Epithelial cell of esophagus (primary cell): Measurements from ENCODE around the gene PLCG1.
A peak's percentile ranks its signal among the peaks of the same experiment; 100 is the strongest.

ENCODE experiments used
- DNase-seq: peaks from one replicate; pipeline ENCODE4 v3.0.0; 2010; ENCODE audit warnings: low read depth
- H3K4me3 ChIP-seq: 2 replicates; pipeline ENCODE4 v1.5.1; 2011; ENCODE audit warnings: mild to moderate bottlenecking, low read length, control low read depth
- TF ChIP-seq, protein P1 (sequence below): IDR thresholded peaks from 2 replicates; pipeline ENCODE4 v1.5.1; 2011; ENCODE audit warnings: low read depth, mild to moderate bottlenecking, low read length, control low read depth, inconsistent platforms; ENCODE audit not compliant: insufficient read depth; ENCODE audit errors: missing control alignments

Gene PLCG1

DNA sequence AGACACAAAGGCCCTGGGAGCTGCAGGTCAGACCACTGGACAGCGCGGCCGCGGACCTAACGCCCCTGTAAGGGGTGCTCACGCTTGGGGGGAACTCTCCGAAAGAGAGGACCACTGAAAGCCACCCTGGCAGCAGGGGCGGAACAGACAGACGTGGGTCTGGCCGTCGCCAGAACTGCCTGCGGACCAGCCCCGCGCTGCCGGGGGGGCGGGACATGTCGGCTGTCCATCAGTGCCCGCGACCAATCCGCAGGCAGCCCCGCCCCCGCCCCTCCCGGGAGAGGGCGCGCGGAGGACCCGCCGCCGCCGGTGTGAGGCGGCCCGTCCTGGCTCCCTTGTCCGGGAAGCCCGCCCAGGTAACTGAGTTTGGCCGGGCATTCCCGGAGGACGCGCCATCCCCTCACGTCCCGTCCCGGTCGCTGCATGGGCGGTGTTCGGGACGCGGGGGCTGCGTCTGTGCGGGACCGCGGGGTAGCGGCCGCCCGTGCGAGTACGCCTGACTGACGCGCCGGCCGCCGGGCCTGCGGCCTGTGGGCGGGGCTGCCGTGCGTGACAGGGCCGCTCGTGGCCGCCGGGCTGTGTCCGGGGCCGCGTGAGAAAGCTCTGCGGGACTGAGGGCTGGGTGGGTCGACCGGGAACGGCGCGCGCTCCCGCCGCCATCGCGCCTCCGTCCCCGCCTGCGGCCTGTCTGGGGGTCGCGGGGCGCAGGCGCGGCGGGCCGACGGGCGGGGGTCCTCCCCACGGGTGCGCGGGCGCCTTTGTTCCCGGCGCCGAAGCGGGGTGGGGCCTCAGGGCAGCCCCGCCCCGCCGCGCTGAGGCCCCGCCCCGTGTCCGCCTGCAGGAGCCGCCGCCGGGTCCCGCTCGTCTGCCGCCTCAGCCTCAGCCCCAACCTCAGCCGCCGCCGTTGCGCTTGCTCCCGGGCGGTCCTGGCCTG lies at the start of gene PLCG1:
Gene PLCG1 (plus strand): TSS at position 864 of the 934 bp plus-strand sequence. CDS start 99 bp downstream, outside the sequence.
- DNase-seq: peak; percentile 90
- TF ChIP-seq, protein P1, sequence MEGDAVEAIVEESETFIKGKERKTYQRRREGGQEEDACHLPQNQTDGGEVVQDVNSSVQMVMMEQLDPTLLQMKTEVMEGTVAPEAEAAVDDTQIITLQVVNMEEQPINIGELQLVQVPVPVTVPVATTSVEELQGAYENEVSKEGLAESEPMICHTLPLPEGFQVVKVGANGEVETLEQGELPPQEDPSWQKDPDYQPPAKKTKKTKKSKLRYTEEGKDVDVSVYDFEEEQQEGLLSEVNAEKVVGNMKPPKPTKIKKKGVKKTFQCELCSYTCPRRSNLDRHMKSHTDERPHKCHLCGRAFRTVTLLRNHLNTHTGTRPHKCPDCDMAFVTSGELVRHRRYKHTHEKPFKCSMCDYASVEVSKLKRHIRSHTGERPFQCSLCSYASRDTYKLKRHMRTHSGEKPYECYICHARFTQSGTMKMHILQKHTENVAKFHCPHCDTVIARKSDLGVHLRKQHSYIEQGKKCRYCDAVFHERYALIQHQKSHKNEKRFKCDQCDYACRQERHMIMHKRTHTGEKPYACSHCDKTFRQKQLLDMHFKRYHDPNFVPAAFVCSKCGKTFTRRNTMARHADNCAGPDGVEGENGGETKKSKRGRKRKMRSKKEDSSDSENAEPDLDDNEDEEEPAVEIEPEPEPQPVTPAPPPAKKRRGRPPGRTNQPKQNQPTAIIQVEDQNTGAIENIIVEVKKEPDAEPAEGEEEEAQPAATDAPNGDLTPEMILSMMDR: no peak
- peak within 1 kb of the TSS; percentile 65 for H3K4me3 ChIP-seq

DNA sequence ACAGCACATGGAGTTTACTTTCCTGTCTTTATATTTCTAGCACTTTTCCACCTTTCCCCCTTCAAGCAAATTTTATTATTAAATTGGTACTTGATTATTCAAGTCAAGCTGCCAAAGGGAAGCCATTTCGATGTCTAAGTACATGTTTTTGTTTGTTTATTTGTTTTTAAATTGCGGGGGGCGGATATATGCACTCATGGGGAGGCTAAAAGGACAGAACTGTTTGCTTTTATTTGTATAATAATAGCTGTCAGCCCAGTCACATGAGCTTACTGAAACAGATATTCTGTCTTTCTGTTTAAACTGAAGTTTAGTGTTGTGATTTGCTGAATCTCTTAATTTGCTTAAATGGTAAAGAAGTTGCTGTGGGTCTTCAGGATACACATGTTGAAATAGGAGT lies 49.6 kb upstream of the PLCG1 start:
- DNase-seq: no peak
- no peak overlapping the region for H3K4me3 ChIP-seq
- TF ChIP-seq, protein P1: no peak

DNA sequence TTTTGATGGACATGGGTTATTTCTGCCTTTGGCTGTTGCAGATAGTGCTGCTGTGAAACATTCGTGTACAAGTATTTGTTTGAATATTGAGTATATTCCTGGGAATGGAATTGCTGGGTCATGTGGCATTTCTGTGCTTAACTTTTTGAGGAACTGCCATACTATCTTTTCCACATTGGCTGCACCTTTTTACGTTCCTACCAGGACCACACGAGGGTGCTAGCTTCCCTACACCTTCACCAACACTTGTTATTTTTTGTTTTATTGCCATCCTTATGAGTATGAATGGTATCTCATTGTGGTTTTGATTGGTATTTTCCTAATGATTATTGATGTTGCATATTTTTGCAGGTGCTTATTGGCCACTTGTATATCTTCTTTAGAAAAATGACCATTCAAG lies 47.8 kb upstream of the PLCG1 start:
- no peak overlapping the region for H3K4me3 ChIP-seq
- TF ChIP-seq, protein P1: no peak
- no peak for DNase-seq

DNA sequence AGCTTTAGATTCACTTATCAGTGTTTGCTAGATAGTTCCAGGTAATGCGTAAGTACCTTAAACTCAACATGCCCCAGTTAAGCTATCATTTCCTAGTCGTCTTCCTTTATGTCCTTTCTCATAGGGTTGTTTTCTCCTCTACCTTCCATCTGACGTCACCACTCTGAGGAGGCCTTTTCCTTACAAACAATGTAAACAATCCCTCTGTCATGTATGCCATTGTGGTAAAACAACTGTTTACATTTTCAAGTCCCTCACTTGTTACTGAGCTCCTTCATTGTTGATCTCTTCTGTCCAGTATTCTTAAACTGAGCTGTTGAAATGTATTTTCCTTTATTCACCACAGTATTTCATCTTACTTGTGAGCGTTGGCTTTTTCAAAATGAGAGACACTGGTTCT lies 45.4 kb upstream of the PLCG1 start:
- TF ChIP-seq, protein P1: no peak
- H3K4me3 ChIP-seq: no peak overlapping the region

DNA sequence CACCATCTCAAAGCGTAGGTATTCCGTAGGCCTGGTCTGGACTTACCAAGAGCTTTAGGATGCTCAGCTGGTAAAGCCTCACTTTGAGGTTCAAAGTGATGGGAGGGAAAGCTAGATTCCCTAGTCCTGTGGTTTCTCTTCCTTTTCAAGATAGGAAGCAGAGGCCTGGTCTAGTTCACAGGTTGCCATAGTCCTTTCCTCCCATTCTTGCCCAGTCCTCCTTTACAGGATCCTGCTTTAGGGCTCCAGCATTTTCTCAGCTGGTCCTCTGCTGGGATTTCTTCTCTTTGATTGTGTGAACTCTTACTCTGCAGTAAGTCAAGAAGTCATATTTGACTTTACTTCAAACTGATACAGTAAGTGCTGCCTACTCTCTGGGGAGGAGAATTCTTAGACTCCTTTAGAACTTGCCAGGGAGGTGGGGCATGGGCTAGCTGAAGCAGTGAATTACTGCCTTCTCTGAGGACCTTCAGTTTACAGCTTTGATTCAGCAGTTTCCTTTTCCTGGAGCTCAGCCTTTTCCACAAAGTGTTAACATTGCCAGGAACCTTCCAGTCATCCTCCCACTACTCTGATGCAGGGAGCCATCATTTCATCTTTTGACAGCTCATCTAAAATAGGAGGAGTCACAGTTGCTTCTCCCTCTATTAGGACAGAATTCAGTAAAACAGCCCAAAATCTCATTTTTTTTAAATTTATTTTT lies 42.8 kb upstream of the PLCG1 start:
- TF ChIP-seq, protein P1: no peak
- no peak overlapping the region for H3K4me3 ChIP-seq
- no peak for DNase-seq

More for the DNA sequence above, 45.4 kb upstream of the PLCG1 start:
- DNase-seq: no peak

DNA sequence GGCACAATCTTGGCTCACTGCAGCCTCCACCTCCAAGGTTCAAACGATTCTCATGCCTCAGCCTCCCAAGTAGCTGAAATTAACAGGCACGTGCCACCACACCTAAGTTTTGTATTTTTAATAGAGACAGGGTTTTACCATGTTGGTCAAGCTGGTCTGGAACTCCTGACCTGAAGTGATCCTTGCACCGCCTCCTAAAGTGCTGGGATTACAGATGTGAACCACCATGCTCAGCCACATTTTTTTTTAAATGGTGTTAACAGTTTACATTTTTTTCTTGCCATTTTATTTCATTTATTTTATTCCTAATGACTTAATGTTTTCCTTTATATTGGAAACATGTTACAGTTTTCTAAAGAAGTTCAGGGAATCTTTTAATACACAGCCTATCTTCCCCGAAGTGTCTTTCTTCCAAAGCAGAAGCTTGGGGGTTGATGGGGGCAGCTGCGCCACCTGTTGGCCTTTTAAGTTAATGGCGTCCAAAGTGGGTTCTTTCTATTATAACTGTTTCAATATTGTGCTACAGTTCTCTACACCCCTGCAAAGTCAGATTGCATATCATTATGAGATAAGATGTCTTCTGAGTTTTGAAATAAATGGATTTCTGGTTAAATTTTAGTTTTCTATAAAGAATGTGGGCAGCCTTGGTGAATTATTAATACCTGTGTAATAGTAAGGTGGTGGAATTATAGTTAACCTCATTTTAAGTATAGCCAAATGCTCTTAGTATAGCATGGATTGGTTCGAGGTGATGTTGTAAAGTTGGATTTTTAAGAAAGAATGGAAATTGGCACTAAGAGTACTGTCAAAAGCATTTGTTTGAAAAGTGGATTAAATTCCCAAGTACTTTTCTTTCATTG lies 42.0 kb upstream of the PLCG1 start:
- TF ChIP-seq, protein P1: peak; percentile 87
- DNase-seq: peak; percentile 61
- no peak overlapping the region for H3K4me3 ChIP-seq
